Stimulated activated CD8-positive, alpha-beta memory T cell treated with anti-CD3 and anti-CD28 coated beads, Interleukin-4, amount 100 ng/mL, for 24 hours (primary cell): Measurements from ENCODE around the gene ZNF519.
A peak's percentile ranks its signal among the peaks of the same experiment; 100 is the strongest.
"Not testable (repeated sequence)": the region's sequence is repeated elsewhere in the genome, so short reads cannot be mapped to it uniquely, and the experiment has no call there.

Source experiments
- DNase-seq: peaks from one replicate; pipeline ENCODE4 v3.0.0-alpha.2; 2020; ENCODE audit warnings: low read depth

The ZNF519 gene

GRCh38 chr18:14132271-14132700 lies at the start of gene ZNF519:
TSS of gene ZNF519 (minus strand) at chr18:14132435. CDS start at chr18:14132277, 158 bp downstream.
- DNase-seq, result peak; percentile 79

GRCh38 chr18:14179306-14179705 lies 47.1 kb upstream of the ZNF519 start:
- no peak for DNase-seq

GRCh38 chr18:14178321-14179196 lies 46.3 kb upstream of the ZNF519 start:
- peak; percentile 73 for DNase-seq

- DNase-seq, result not testable (repeated sequence)
These were observed 45.5 kb upstream of the ZNF519 start for GRCh38 chr18:14177540-14178320.

- DNase-seq, result not testable (repeated sequence)
These were observed 43.2 kb upstream of the ZNF519 start for GRCh38 chr18:14175404-14175803.

DNA sequence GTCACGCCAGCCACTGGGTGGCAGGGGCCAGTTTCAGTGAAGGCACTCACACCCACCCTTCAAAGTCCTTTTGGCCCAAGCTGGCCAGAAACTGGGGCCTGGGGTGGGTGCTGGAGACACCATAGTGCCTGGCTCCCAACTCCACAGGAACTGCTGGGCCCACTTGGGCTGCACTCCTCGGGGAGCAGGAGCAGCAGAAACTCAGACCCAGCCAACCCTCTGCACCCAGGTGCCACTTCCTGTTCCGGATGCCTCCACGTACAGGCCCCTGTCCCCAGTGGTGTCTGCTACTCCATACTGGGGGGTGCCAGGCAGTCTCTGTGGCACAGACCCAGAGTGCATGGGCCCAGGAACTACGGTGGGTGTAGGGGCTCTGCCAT lies 42.5 kb upstream of the ZNF519 start:
- DNase-seq, result no peak

- DNase-seq, result not testable (repeated sequence)
These were observed 41.9 kb upstream of the ZNF519 start for GRCh38 chr18:14174002-14174705.

GRCh38 chr18:14173116-14173951 lies 41.1 kb upstream of the ZNF519 start:
- not testable (repeated sequence) for DNase-seq

- DNase-seq, result not testable (repeated sequence)
These were observed 40.2 kb upstream of the ZNF519 start for GRCh38 chr18:14172142-14173115.

DNA sequence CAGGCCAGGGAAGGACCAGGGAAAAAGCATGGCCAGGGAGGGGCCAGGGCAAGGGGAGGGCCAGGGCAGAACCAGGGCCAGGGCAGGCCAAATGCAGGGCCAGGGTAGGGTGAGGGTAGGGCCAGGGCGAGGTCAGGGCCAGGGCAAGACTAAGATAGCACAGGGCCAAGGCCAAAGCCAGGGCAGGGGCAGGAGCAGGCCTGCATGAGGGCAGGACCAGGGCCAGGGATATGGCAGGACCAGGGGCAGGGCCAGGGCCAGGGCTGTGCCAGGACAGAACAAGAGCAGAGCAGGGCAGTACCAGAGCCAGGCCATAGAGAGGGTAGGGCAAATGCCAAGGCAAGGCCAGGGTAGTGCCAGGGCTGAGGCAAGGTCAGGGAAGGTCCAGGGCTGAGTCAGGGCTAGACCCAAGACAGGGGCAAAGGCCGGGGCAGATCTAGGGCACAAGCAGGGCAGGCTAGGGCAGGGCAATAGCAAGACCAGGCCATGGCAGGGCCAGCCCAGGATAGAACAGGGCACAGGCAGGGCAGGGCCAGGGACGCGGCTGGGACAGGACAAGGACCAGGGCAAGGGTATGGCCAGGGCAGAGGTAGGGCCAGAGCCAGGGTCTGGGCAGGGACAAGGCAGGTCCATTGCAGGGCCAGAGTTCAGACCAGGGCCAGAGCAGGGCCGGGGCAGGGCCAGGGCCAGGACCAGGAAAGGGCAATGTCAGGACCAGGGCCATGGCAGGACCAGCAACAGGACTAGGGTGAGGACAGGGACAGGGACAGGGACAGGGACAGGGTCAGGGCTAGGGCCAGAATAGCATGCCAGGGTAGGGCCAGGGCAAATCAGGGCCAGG lies 39.3 kb upstream of the ZNF519 start:
- DNase-seq, result not testable (repeated sequence)

- not testable (repeated sequence) for DNase-seq
These were observed 38.3 kb upstream of the ZNF519 start for GRCh38 chr18:14170367-14171036.

GRCh38 chr18:14162915-14163314 lies 30.7 kb upstream of the ZNF519 start:
- not testable (repeated sequence) for DNase-seq

DNA sequence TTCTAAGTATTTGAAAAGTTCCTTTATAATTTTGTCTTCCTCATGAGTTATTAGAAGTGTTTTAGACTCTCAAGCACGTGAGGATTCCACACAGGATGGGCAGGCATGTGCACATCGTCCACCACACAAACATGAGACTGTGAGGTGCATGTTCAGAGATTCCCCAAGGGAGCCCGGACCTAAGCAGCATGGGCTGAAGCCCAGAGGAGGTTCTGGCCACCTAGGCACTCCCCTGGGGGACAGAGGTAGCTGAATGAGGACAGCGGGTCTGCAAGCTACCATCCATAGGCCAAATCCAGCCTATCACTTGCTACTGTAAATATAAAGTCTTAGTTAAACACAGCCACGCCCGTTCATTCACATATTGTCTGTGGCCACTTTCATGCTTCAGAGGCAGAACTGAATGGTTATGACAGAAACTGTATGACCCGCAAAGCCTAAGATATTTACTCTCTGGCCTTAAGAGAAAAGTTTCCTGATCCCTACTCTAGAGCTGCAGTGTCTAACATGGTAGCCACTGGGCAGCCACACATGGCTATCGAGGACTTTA lies 19.4 kb upstream of the ZNF519 start:
- not testable (repeated sequence) for DNase-seq

DNA sequence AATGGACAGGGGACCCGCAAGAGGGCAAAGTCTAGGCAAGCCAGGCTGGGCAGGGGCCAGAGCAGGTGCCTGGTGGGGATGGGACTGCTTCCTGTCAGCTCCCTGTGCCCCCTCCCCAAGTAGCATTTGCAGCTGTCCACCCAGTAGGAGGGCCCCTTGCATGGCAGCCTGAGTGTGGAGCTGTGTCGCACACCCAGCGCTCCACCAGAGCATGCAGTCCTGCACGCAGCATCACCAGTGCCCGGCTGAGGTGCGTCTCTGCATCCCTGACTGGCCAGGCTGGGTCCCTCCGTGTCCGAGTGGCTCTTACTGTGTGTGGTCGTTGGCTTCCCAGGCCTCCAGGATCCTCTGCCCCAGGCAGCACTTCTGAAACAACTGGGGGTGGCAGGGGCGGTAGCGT lies 18.5 kb upstream of the ZNF519 start:
- DNase-seq, result not testable (repeated sequence)

- DNase-seq, result not testable (repeated sequence)
These were observed 17.7 kb upstream of the ZNF519 start for GRCh38 chr18:14149916-14150420.

DNA sequence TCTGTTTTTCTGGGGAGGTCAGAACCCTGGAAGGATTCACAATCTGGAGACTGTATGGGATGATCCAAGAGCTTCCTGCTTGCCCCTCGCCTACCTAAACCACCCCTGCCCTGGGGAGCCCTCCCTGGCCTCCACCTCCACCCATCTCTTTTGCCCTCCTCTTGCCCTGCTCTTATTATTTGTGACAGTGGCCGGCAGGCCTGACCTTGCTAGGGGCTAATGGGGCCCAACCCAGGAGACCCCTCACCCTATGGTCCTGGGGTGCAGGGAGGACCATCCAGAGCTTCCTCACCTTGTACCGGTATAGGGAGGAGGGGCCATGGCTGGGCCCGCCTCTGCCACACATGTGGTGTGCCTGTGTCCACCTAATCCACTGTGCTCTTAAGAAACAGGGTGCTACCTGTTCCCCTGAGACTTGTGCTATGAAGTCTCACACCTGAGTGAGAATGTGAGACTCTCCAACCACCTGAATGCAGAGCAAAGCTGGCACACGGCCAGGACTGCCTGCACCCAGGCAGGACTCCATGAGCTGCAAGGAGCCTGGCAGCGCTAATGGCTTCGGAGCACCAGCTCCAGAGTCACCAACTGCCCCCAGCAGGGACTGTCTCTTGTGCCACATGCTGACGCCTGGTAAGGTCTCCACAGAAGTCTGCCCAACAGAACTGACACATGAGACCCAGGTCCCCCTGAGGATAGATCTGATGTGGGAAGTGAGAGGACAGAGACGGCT lies 17.1 kb upstream of the ZNF519 start:
- DNase-seq, result not testable (repeated sequence)
